GM12878 (cell line): ENCODE measurements around the gene FHL2. TPM values are rescaled to one million over a fixed set of nuclear protein-coding genes. Genes with fewer than 3 reads are reported as not detected.

ENCODE experiments used
- ATAC-seq: fragments of 200-7000 bp; cut with Tn5 transposase; 3 replicates; pipeline ENCODE4 v1.9.1; 2020; ENCODE audit warnings: mild to moderate bottlenecking, moderate library complexity
- BruUV-seq: library from RNA; stranded (reverse); fragments of 400-500 nt; replicated peaks from 2 replicates; lab custom pipeline; 2021; lab: Mats Ljungman, UMichigan
- CTCF ChIA-PET: fragments of 300-600 bp; sonication (Branson Sonifier 250); formaldehyde crosslinking; extraction: SDS; loops from one replicate; lab custom pipeline; 2021; ENCODE audit warnings: inconsistent platforms; lab: Yijun Ruan, JAX
- POLR2A ChIA-PET: fragments of 350-600 bp; formaldehyde crosslinking; extraction: SDS; loops from one replicate; lab custom pipeline; 2021; ENCODE audit warnings: inconsistent platforms; lab: Charles Lee
- RAD21 ChIA-PET: fragments of 300-600 bp; sonication (Branson Sonifier 250); formaldehyde crosslinking; loops from one replicate; lab custom pipeline; 2023; ENCODE audit warnings: antibody characterized with exemption; ENCODE audit not compliant: unreplicated experiment; lab: Charles Lee
- SMC1A ChIA-PET: fragments of 300-600 bp; sonication (Branson Sonifier 250); formaldehyde crosslinking; loops from one replicate; lab custom pipeline; 2023; ENCODE audit not compliant: unreplicated experiment, uncharacterized antibody; lab: Charles Lee
- DNase-seq: peaks from one replicate; pipeline ENCODE4 v3.0.0-alpha.2; 2011; ENCODE audit warnings: low read depth, low spot score
- FAIRE-seq: peaks from 3 replicates; lab custom pipeline; 2011; peaks lifted over from hg19 to GRCh38; lab: Jason Lieb, UNC
- H2AFZ ChIP-seq: 2 replicates; pipeline ENCODE4 v1.6.0; 2011; ENCODE audit warnings: low read depth, low read length, control low read depth; ENCODE audit not compliant: control insufficient read depth
- H3K27ac ChIP-seq: 2 replicates; pipeline ENCODE4 v1.5.1; 2011; ENCODE audit warnings: control low read depth; ENCODE audit not compliant: control insufficient read depth, insufficient read depth
- H3K27me3 ChIP-seq, 2 experiments: replicated peaks in 1 of 2; 2 replicates each; pipeline versions ENCODE4 v1.6.0 to v1.6.1; 2011; ENCODE audit warnings: low read length in 1 of 2; ENCODE audit not compliant: control insufficient read depth in 2 of 2, insufficient read depth in 2 of 2
- H3K36me3 ChIP-seq, 2 experiments: 2 replicates each; pipeline ENCODE4 v1.5.1; 2011; ENCODE audit warnings: low read length in 1 of 2; ENCODE audit not compliant: control insufficient read depth in 2 of 2, insufficient read depth in 2 of 2
- H3K4me1 ChIP-seq: 2 replicates; pipeline ENCODE4 v1.6.1; 2011; ENCODE audit warnings: mild to moderate bottlenecking, low read length, moderate library complexity, mixed read lengths; ENCODE audit not compliant: control insufficient read depth, insufficient read depth
- H3K4me2 ChIP-seq: 2 replicates; pipeline ENCODE4 v1.6.0; 2011; ENCODE audit warnings: control low read depth; ENCODE audit not compliant: control insufficient read depth, insufficient read depth
- H3K4me3 ChIP-seq: fragments of 200-600 bp; sonication (generic); 2 replicates; pipeline ENCODE4 v1.5.1; 2016
- H3K79me2 ChIP-seq: 2 replicates; pipeline ENCODE4 v1.6.0; 2011; ENCODE audit warnings: low read length; ENCODE audit not compliant: control insufficient read depth, insufficient read depth
- H3K9ac ChIP-seq: 2 replicates; pipeline ENCODE4 v1.8.0; 2011; ENCODE audit warnings: low read length, control low read depth, mixed read lengths; ENCODE audit not compliant: control insufficient read depth, insufficient read depth
- H3K9me3 ChIP-seq: replicated peaks from 3 replicates; pipeline ENCODE4 v1.5.1; 2011; ENCODE audit warnings: mild to moderate bottlenecking, low read length; ENCODE audit not compliant: control insufficient read depth, insufficient read depth
- H4K20me1 ChIP-seq: 2 replicates; pipeline ENCODE4 v1.6.0; 2011; ENCODE audit not compliant: control insufficient read depth, insufficient read depth
- ATF3 ChIP-seq: IDR thresholded peaks from 2 replicates; pipeline ENCODE4 v1.6.1; 2011; ENCODE audit warnings: low read depth, mild to moderate bottlenecking, low read length, moderate library complexity, borderline replicate concordance; ENCODE audit errors: extremely low read depth
- BCL11A ChIP-seq: IDR thresholded peaks from 2 replicates; pipeline ENCODE4 v1.6.1; 2011; ENCODE audit warnings: low read depth, low read length
- BMI1 ChIP-seq: fragments of 450-650 bp; IDR thresholded peaks from 2 replicates; pipeline ENCODE4 v1.6.1; 2016; ENCODE audit warnings: mild to moderate bottlenecking, moderate library complexity, borderline replicate concordance
- EP300 ChIP-seq, 2 experiments: fragments of 150-350 bp in 1 of 2; IDR thresholded peaks; 2 replicates each; pipeline ENCODE4 v1.6.1; 2011 to 2012; ENCODE audit warnings: low read depth in 2 of 2, low read length in 2 of 2, borderline replicate concordance in 1 of 2, improper control_type of control experiment in 1 of 2, inconsistent platforms in 1 of 2; ENCODE audit not compliant: control insufficient read depth in 1 of 2
- FOXM1 ChIP-seq: IDR thresholded peaks from 2 replicates; pipeline ENCODE4 v1.6.1; 2012; ENCODE audit warnings: low read depth, mild to moderate bottlenecking, inconsistent platforms, low read length, moderate library complexity
- GABPA ChIP-seq: IDR thresholded peaks from 2 replicates; pipeline ENCODE4 v1.6.1; 2014; ENCODE audit warnings: antibody characterized with exemption, low read depth, mild to moderate bottlenecking, inconsistent platforms
- IKZF2 ChIP-seq, 2 experiments: fragments of 450-650 bp; IDR thresholded peaks; 2 replicates each; pipeline ENCODE4 v1.6.1; 2017; ENCODE audit warnings: mild to moderate bottlenecking in 2 of 2, moderate library complexity in 2 of 2
- IRF4 ChIP-seq: IDR thresholded peaks from 2 replicates; pipeline ENCODE4 v1.6.1; 2011; ENCODE audit warnings: low read depth, low read length
- LARP7 ChIP-seq: fragments of 450-650 bp; IDR thresholded peaks from 2 replicates; pipeline ENCODE4 v1.6.1; 2017; ENCODE audit warnings: mild to moderate bottlenecking
- MEF2A ChIP-seq: IDR thresholded peaks from 2 replicates; pipeline ENCODE4 v1.6.1; 2011; ENCODE audit warnings: low read depth, mild to moderate bottlenecking, low read length, moderate library complexity; ENCODE audit not compliant: insufficient read depth
- MYC ChIP-seq: IDR thresholded peaks from 2 replicates; pipeline ENCODE4 v1.6.1; 2011; ENCODE audit warnings: mild to moderate bottlenecking, low read length, moderate library complexity, inconsistent platforms; ENCODE audit not compliant: insufficient read depth, insufficient replicate concordance, insufficient read length, severe bottlenecking
- NFIC ChIP-seq: IDR thresholded peaks from 2 replicates; pipeline ENCODE4 v1.6.1; 2012; ENCODE audit warnings: low read depth, mild to moderate bottlenecking, inconsistent platforms, low read length, moderate library complexity
- NR2C2 ChIP-seq: IDR thresholded peaks from 2 replicates; pipeline ENCODE4 v1.6.1; 2011; ENCODE audit warnings: borderline replicate concordance, low read depth; ENCODE audit not compliant: control insufficient read depth, insufficient read length
- NR2F1 ChIP-seq: fragments of 450-650 bp; conservative IDR thresholded peaks from 2 replicates; pipeline ENCODE4 v1.6.1; 2017; ENCODE audit warnings: mild to moderate bottlenecking
- RFX5 ChIP-seq: IDR thresholded peaks from 2 replicates; pipeline ENCODE4 v1.6.1; 2011; ENCODE audit warnings: low read depth, low read length, improper control_type of control experiment
- RUNX3 ChIP-seq: IDR thresholded peaks from 2 replicates; pipeline ENCODE4 v1.6.1; 2012; ENCODE audit warnings: low read length, inconsistent platforms
- SMAD5 ChIP-seq: IDR thresholded peaks from 2 replicates; pipeline ENCODE4 v1.6.1; 2016; ENCODE audit warnings: antibody characterized with exemption, low read depth
- SRF ChIP-seq, 2 experiments: IDR thresholded peaks; 2 replicates each; pipeline ENCODE4 v1.6.1; 2011; ENCODE audit warnings: low read depth in 2 of 2, low read length in 2 of 2, mild to moderate bottlenecking in 1 of 2, moderate library complexity in 1 of 2
- TBL1XR1 ChIP-seq: IDR thresholded peaks from 2 replicates; pipeline ENCODE4 v1.6.1; 2012; ENCODE audit warnings: low read depth, low read length, improper control_type of control experiment
- ZBED1 ChIP-seq: IDR thresholded peaks from 2 replicates; pipeline ENCODE4 v1.6.1; 2016; ENCODE audit warnings: borderline replicate concordance
- ZNF217 ChIP-seq: fragments of 450-650 bp; IDR thresholded peaks from 2 replicates; pipeline ENCODE4 v1.6.1; 2017; ENCODE audit warnings: antibody characterized with exemption, mild to moderate bottlenecking
- ZNF622 ChIP-seq: fragments of 450-650 bp; IDR thresholded peaks from 2 replicates; pipeline ENCODE4 v1.6.1; 2017; ENCODE audit warnings: mild to moderate bottlenecking, inconsistent platforms
- WGBS: methylation state at CpG from one replicate; pipeline ENCODE4 v1.1.6; 2016; ENCODE audit warnings: low lambda C conversion rate; ENCODE audit not compliant: insufficient replicate concordance, insufficient coverage; ENCODE audit errors: missing lambda C conversion rate; 5-methylcytosine and 5-hydroxymethylcytosine counted together
- in situ Hi-C: fragments of 300-500 bp; cut with MboI; formaldehyde crosslinking; loops from 9 replicates; pipeline ENCODE4 v1.14.3; 2018; ENCODE audit warnings: mixed read lengths
- intact Hi-C: fragments of 100-400 bp; cut with micrococcal nuclease; formaldehyde crosslinking; loops from one replicate; pipeline ENCODE4 v1.14.2; 2022; ENCODE audit not compliant: unreplicated experiment
- polyA plus RNA-seq, 11 experiments: library from polyadenylated mRNA; depleted of rRNA in 4 of 11; unstranded in 6 of 11; stranded (reverse) in 5 of 11; fragments of >200 nt; fragmentation: Nextera tagmentation in 4 of 11; fragmentation: Illumina TruSeq in 1 of 11; extraction: Ambion mirVana in 4 of 11; extraction: Trizol in 1 of 11; gene quantifications; 1 replicate in 1 of 11; 2 replicates in 10 of 11; pipeline versions ENCODE4 v1.2.1 to v1.2.3, GENCODE V29; 2011 to 2016; ENCODE audit warnings: inconsistent platforms in 2 of 11, missing spikeins in 2 of 11, low read depth in 1 of 11
- total RNA-seq, 4 experiments: library from RNA; depleted of rRNA in 3 of 4; stranded (reverse); fragments of >200 nt in 3 of 4; fragmentation: Illumina TruSeq in 1 of 4; extraction: Trizol in 1 of 4; gene quantifications; 2 replicates each; pipeline versions ENCODE4 v1.2.1 to v1.2.3, GENCODE V29; 2013 to 2021
- TF ChIP-seq, protein P1 (sequence below): fragments of 450-650 bp; IDR thresholded peaks from 2 replicates; pipeline ENCODE4 v1.6.1; 2014; ENCODE audit warnings: mild to moderate bottlenecking
- TF ChIP-seq, protein P2 (sequence below): IDR thresholded peaks from 2 replicates; pipeline ENCODE4 v1.6.1; 2012; ENCODE audit warnings: low read length, inconsistent platforms

The FHL2 gene
- total and polyA plus RNA-seq, 10 of the 15 experiments (the other 5 are each of a cell fraction or from before 2014, with no cell fraction given), result 2.2 to 9.9 (median 4.5) TPM

GRCh38 chr2:105315314-105315713, 83.5 kb downstream of the FHL2 start:
- POLR2A ChIA-PET, result interaction anchor here (1.2 kb wide), 1 partner anchor 12 kb away, joined by 5 read pairs; no protein-coding TSS in a partner anchor
- H3K4me3 ChIP-seq, result no peak overlapping the region
- no peak overlapping the region for H3K9ac ChIP-seq
- SMC1A ChIA-PET, result interaction anchor here (1.0 to 2.2 kb wide), 3 partner anchors 9 to 30 kb away, joined by 3 to 6 read pairs (median 5); no protein-coding TSS in a partner anchor
- no peak overlapping the region for H3K4me2 ChIP-seq
- FAIRE-seq (no peak), DNase-seq (no peak), ATAC-seq (peak; percentile 78)
- peaks cover 0 to 1% of the 10 kb centered on the region in 2 experiments; a peak in 2 of 4 replicates for H3K36me3 ChIP-seq
- no peaks in the 10 kb centered on the region; the same call in 1 of the 3 replicates for H3K9me3 ChIP-seq
- 0 out of 2 replicates have a peak overlapping the region, but pooled peaks have one; percentile 30 for H3K27ac ChIP-seq
- no TSS peak for BruUV-seq
- no peak overlapping the region for H2AFZ ChIP-seq
- in situ Hi-C loops (no loop called here), intact Hi-C loops (no loop called here)
- peaks cover 68% of the 10 kb centered on the region for H3K79me2 ChIP-seq
- CTCF ChIA-PET, result interaction anchor here (0.9 to 1.2 kb wide), 3 partner anchors 13 to 200 kb away, joined by 3 to 4 read pairs (median 3); no protein-coding TSS in a partner anchor
- H3K4me1 ChIP-seq, result peaks cover 18% of the 10 kb centered on the region
- RAD21 ChIA-PET, result interaction anchor here (1.7 kb wide), 1 partner anchor 13 kb away, joined by 4 read pairs; no protein-coding TSS in a partner anchor
- WGBS, result 0% methylated on average over 3 of the region's 3 CpGs
- no peaks in the 10 kb centered on the region for H4K20me1 ChIP-seq
- H3K27me3 ChIP-seq, result no peaks in the 10 kb centered on the region
- TF ChIP-seq ZBED1 (0 out of 2 replicates have a peak, but pooled peaks have one; percentile 57), GABPA (peak; percentile 65; the same call in 1 of the 2 replicates), IKZF2 (IDR thresholded peaks at IDR 0.05) (peak; percentile 15 to 66; a peak in 2 of 4 replicates), FOXM1 (peak; percentile 96), ATF3 (no peak), RUNX3 (peak; percentile 85), IRF4 (peak; percentile 76; the same call in 1 of the 2 replicates), NR2C2 (no peak), MYC (no peak), RFX5 (no peak), MEF2A (peak; percentile 97), NR2F1 (peak; percentile 65), SRF (IDR thresholded peaks at IDR 0.05; ENCODE audit: low read depth in 2 of 2, low read length in 2 of 2) (0 out of 4 replicates have a peak, but pooled peaks of 1 of the 2 experiments have one; percentile 6), LARP7 (no peak), TBL1XR1 (no peak), ZNF622 (no peak), BCL11A (peak; percentile 70), SMAD5 (no peak), ZNF217 (no peak), NFIC (peak; percentile 99), EP300 (IDR thresholded peaks at IDR 0.05; ENCODE audit: borderline replicate concordance in 1 of 2, control insufficient read depth in 1 of 2, low read depth in 2 of 2, low read length in 2 of 2) (peak; percentile 26 to 74; a peak in 1 of 4 replicates), BMI1 (peak; percentile 43; the same call in 1 of the 2 replicates)
- TF ChIP-seq, protein P1, sequence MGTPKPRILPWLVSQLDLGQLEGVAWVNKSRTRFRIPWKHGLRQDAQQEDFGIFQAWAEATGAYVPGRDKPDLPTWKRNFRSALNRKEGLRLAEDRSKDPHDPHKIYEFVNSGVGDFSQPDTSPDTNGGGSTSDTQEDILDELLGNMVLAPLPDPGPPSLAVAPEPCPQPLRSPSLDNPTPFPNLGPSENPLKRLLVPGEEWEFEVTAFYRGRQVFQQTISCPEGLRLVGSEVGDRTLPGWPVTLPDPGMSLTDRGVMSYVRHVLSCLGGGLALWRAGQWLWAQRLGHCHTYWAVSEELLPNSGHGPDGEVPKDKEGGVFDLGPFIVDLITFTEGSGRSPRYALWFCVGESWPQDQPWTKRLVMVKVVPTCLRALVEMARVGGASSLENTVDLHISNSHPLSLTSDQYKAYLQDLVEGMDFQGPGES, result no peak
- TF ChIP-seq, protein P2, sequence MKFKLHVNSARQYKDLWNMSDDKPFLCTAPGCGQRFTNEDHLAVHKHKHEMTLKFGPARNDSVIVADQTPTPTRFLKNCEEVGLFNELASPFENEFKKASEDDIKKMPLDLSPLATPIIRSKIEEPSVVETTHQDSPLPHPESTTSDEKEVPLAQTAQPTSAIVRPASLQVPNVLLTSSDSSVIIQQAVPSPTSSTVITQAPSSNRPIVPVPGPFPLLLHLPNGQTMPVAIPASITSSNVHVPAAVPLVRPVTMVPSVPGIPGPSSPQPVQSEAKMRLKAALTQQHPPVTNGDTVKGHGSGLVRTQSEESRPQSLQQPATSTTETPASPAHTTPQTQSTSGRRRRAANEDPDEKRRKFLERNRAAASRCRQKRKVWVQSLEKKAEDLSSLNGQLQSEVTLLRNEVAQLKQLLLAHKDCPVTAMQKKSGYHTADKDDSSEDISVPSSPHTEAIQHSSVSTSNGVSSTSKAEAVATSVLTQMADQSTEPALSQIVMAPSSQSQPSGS, result peak; percentile 98
